ENCODE measurements around the gene ARGFX. TPM values are rescaled to one million over a fixed set of nuclear protein-coding genes. Genes with fewer than 3 reads are reported as not detected.

ARGFX gene
- total and polyA plus RNA-seq, 9 of the 15 experiments (the other 6 are each of a cell fraction or from before 2014, with no cell fraction given): not detected

DNA sequence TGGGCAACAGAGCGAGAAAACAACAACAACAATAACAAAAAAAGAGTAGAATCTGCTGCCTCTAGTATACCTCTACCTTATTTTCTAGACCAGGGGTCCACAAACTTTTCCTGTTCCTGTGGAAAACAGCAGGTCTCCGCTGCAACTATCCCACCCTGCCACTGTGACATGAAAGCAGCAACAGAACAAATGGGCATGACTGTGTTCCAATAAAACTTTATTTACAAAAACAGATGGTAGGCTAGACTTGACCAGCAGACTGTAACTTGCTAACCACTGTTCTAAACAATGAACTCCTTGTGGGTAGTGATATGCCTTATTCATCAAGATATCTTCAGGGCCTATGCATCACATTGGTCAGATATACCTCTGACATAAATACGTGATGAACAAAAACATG, 47.2 kb upstream of the ARGFX start (continued):
- TF ChIP-seq, protein P1, sequence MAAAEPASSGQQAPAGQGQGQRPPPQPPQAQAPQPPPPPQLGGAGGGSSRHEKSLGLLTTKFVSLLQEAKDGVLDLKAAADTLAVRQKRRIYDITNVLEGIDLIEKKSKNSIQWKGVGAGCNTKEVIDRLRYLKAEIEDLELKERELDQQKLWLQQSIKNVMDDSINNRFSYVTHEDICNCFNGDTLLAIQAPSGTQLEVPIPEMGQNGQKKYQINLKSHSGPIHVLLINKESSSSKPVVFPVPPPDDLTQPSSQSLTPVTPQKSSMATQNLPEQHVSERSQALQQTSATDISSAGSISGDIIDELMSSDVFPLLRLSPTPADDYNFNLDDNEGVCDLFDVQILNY (CRISPR knock-in tag; IDR thresholded peaks at IDR 0.05): no peak
- no peak for TF ChIP-seq NFIC (IDR thresholded peaks at IDR 0.05)

- H3K36me3 ChIP-seq (ENCODE audit: control insufficient read depth, insufficient read depth, low read length): peaks cover 65% of the 10 kb centered on the region; the same call in 2 of the 3 replicates
- H3K4me2 ChIP-seq (ENCODE audit: insufficient read depth, low read length): no peak overlapping the region
- no peaks in the 10 kb centered on the region for H3K9me1 ChIP-seq (ENCODE audit: control insufficient read depth, insufficient read depth, low read length)
- no peaks in the 10 kb centered on the region for H3K27me3 ChIP-seq (ENCODE audit: control insufficient read depth in 2 of 2, insufficient read depth in 2 of 2, low read length in 2 of 2)
- H3K79me2 ChIP-seq (ENCODE audit: control insufficient read depth, insufficient read depth, low read length): no peaks in the 10 kb centered on the region
- DNase-seq (ENCODE audit: extremely low read depth in 1 of 4, low spot score in 3 of 4): peak in 2 of 4 experiments; percentile 19
- H3K9ac ChIP-seq (ENCODE audit: insufficient read depth in 1 of 2, low read depth in 2 of 2, low read length in 2 of 2): no peak overlapping the region
- no peak overlapping the region for H2AFZ ChIP-seq (ENCODE audit: low read depth, low read length)
- no peak overlapping the region for H3K4me3 ChIP-seq
- no peaks in the 10 kb centered on the region for H3K4me1 ChIP-seq (replicated peaks in 1 of 2; ENCODE audit: control insufficient read depth in 2 of 2, insufficient read depth in 2 of 2, low read length in 2 of 2)
- CTCF ChIA-PET (ENCODE audit: low intra/inter-chr PET ratio): no interaction called here
- intact Hi-C loops (cut with micrococcal nuclease): no loop called here
- TF ChIP-seq CTCFL (IDR thresholded peaks at IDR 0.05; ENCODE audit: borderline replicate concordance, insufficient read depth, low read depth, low read length, poor library complexity, severe bottlenecking): no peak
- TF ChIP-seq CTCF (IDR thresholded peaks at IDR 0.05 in 2 of 3, conservative IDR thresholded peaks at IDR 0.05 in 1 of 3; ENCODE audit: insufficient read depth in 2 of 3, low read depth in 1 of 3, low read length in 3 of 3): peak in 1 of 3 experiments; percentile 18; a peak in 1 of 6 replicates
- no peaks in the 10 kb centered on the region for H4K20me1 ChIP-seq (replicated peaks; ENCODE audit: control insufficient read depth, insufficient read depth, low read length)
- ATAC-seq: no peak
- no peak for FAIRE-seq
- POLR2A ChIA-PET: no interaction called here
- no peak overlapping the region for H3K27ac ChIP-seq (ENCODE audit: extremely low read depth, low read depth, low read length)
- BruUV-seq (replicated peaks): no TSS peak
- WGBS (ENCODE audit: insufficient coverage, low coverage, missing lambda C conversion rate): 94% methylated on average over 3 of the region's 3 CpGs
- in situ Hi-C loops (cut with MboI): no loop called here
- no peaks in the 10 kb centered on the region for H3K9me3 ChIP-seq (replicated peaks; ENCODE audit: control insufficient read depth, insufficient read depth, low read depth, low read length)
Observed at GRCh38 chr3:121529308-121529707, 38.4 kb upstream of the ARGFX start.

Measured in K562 (cell line).